OCI-LY1 (cell line): Measurements from ENCODE around the gene SPOCK1.

Experiments used
- H2AFZ ChIP-seq: fragments of 200-600 bp; sonication (generic), shearing (Covaris generic); 2 replicates; pipeline ENCODE4 v1.6.0; 2014; ENCODE audit warnings: antibody characterized with exemption, mild to moderate bottlenecking, low read length
- H3F3A ChIP-seq: fragments of 200-600 bp; sonication (generic), shearing (Covaris generic); 2 replicates; pipeline ENCODE4 v1.6.0; 2014; ENCODE audit warnings: mild to moderate bottlenecking, antibody characterized with exemption, low read length, moderate library complexity; ENCODE audit not compliant: insufficient read depth
- H3K27ac ChIP-seq: fragments of 200-600 bp; sonication (generic); 2 replicates; pipeline ENCODE4 v1.5.1; 2014; ENCODE audit warnings: low read length, mixed run types, mild to moderate bottlenecking, low read depth; ENCODE audit not compliant: poor library complexity, severe bottlenecking
- H3K27me3 ChIP-seq: fragments of 200-600 bp; sonication (generic); 2 replicates; pipeline ENCODE4 v1.6.0; 2014; ENCODE audit warnings: antibody characterized with exemption, mild to moderate bottlenecking, low read length, moderate library complexity; ENCODE audit not compliant: insufficient read depth
- H3K36me3 ChIP-seq: fragments of 200-600 bp; sonication (generic); 2 replicates; pipeline ENCODE4 v1.6.1; 2014; ENCODE audit warnings: mild to moderate bottlenecking, antibody characterized with exemption, low read length, moderate library complexity, mixed read lengths; ENCODE audit not compliant: insufficient read depth
- H3K4me1 ChIP-seq: fragments of 200-600 bp; sonication (generic); 2 replicates; pipeline ENCODE4 v1.5.1; 2014; ENCODE audit warnings: mild to moderate bottlenecking, low read length, moderate library complexity; ENCODE audit not compliant: insufficient read depth, severe bottlenecking
- H3K4me2 ChIP-seq: fragments of 200-600 bp; sonication (generic), shearing (Covaris generic); 2 replicates; pipeline ENCODE4 v1.6.1; 2014; ENCODE audit warnings: low read length
- H3K4me3 ChIP-seq: fragments of 200-600 bp; sonication (generic); 2 replicates; pipeline ENCODE4 v1.5.1; 2014; ENCODE audit warnings: low read length, low read depth, mild to moderate bottlenecking, mixed read lengths; ENCODE audit not compliant: poor library complexity, severe bottlenecking
- H3K79me2 ChIP-seq: fragments of 200-600 bp; shearing (Covaris generic); 2 replicates; pipeline ENCODE4 v1.6.1; 2016; ENCODE audit warnings: mixed run types, low read length, mixed read lengths; ENCODE audit not compliant: insufficient read depth
- H3K9ac ChIP-seq: fragments of 200-600 bp; sonication (generic), shearing (Covaris generic); 2 replicates; pipeline ENCODE4 v1.6.1; 2014; ENCODE audit warnings: mild to moderate bottlenecking, low read length, mixed read lengths
- H3K9me2 ChIP-seq: fragments of 200-600 bp; sonication (generic), shearing (Covaris generic); 2 replicates; pipeline ENCODE4 v1.6.1; 2014; ENCODE audit warnings: low read depth, mild to moderate bottlenecking, low read length, mixed read lengths
- H3K9me3 ChIP-seq: fragments of 200-600 bp; shearing (Covaris generic); 2 replicates; pipeline ENCODE4 v1.6.1; 2014; ENCODE audit warnings: low read length, mixed read lengths
- H4K20me1 ChIP-seq: fragments of 200-600 bp; sonication (generic), shearing (Covaris generic); 2 replicates; pipeline ENCODE4 v1.6.0; 2016; ENCODE audit warnings: mild to moderate bottlenecking, low read length; ENCODE audit not compliant: insufficient read depth
- CTCF ChIP-seq: fragments of 200-600 bp; sonication (generic), shearing (Covaris generic); IDR thresholded peaks from 2 replicates; pipeline ENCODE4 v1.5.1; 2017; ENCODE audit warnings: mild to moderate bottlenecking, antibody characterized with exemption, low read length, moderate library complexity, mixed read lengths
- EZH2 ChIP-seq: fragments of 200-600 bp; sonication (generic), shearing (Covaris generic); IDR thresholded peaks from 2 replicates; pipeline ENCODE4 v1.8.0; 2017; ENCODE audit warnings: borderline replicate concordance, mixed run types, mild to moderate bottlenecking, antibody characterized with exemption, low read length, moderate library complexity, mixed read lengths

Gene SPOCK1

DNA sequence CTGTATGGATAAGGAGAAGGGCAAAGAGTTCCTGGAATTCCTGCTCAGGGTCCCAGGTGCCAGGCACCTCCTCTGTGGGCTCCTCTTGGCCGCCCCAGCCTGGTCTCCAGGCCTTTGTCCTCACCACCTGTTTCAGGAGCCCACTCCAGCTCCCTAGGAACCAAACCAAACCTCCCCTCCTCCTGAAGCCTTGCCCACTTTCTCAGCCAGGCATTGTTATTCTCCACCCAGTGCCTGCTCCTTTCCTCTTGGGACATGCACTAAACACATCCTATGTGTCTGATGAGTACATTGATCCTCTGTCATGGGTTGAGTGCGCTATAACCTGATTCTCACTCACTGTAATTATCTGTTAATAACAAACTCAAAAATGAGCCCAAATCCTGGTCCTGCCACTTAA lies 189.8 kb downstream of the SPOCK1 start:
- no peak overlapping the region for H3K27ac ChIP-seq
- no peak overlapping the region for H2AFZ ChIP-seq

DNA sequence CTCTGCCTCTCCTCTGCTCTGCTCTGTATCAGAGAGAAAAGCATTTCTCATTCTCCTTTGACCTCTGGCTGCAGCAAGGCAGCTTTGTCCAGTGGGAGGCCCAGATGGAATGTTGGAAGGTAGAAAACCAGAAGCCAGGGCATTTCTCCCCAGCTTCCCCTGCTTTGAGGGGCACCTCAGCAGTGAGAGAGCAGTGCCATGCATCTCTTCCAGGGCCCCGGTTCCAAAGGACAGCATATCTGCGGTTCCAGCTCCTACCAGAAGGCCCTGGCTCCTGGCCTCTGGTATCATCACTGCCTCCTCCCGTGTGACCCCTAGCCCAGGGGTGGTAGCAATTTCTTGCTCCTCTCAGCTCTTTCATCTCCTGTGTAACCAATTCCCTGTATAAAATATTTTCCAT lies 190.8 kb downstream of the SPOCK1 start:
- H3K4me2 ChIP-seq = no peak overlapping the region
- H3K4me3 ChIP-seq = no peak overlapping the region
- TF ChIP-seq EZH2 = no peak
- no peak for TF ChIP-seq CTCF
- no peak overlapping the region for H2AFZ ChIP-seq
- H3K9me2 ChIP-seq = no peaks in the 10 kb centered on the region
- no peaks in the 10 kb centered on the region for H3K27me3 ChIP-seq
- H3K36me3 ChIP-seq = no peaks in the 10 kb centered on the region
- H4K20me1 ChIP-seq = no peaks in the 10 kb centered on the region
- no peaks in the 10 kb centered on the region for H3K79me2 ChIP-seq
- H3K27ac ChIP-seq = no peak overlapping the region
- H3F3A ChIP-seq = no peaks in the 10 kb centered on the region
- H3K9ac ChIP-seq = no peak overlapping the region
- no peaks in the 10 kb centered on the region for H3K9me3 ChIP-seq
- H3K4me1 ChIP-seq = no peaks in the 10 kb centered on the region

More for the DNA sequence above, 189.8 kb downstream of the SPOCK1 start:
- Histone ChIP-seq H3K79me2 (no peaks in the 10 kb centered on the region), H3K9ac (no peak overlapping the region), H3K9me2 (no peaks in the 10 kb centered on the region), H3K36me3 (no peaks in the 10 kb centered on the region), H3K4me3 (no peak overlapping the region), H3K27me3 (no peaks in the 10 kb centered on the region), H4K20me1 (no peaks in the 10 kb centered on the region), H3K4me1 (no peaks in the 10 kb centered on the region), H3K9me3 (no peaks in the 10 kb centered on the region), H3F3A (no peaks in the 10 kb centered on the region), H3K4me2 (no peak overlapping the region)
- TF ChIP-seq EZH2 (no peak), CTCF (no peak)

GRCh38 chr5:137306903-137307302 lies 192.2 kb downstream of the SPOCK1 start:
- TF ChIP-seq EZH2 (no peak), CTCF (no peak)
- Histone ChIP-seq H3K4me2 (no peak overlapping the region), H3K9ac (no peak overlapping the region), H3K4me1 (no peaks in the 10 kb centered on the region), H3K27me3 (no peaks in the 10 kb centered on the region), H3K79me2 (no peaks in the 10 kb centered on the region), H3K9me3 (no peaks in the 10 kb centered on the region), H3F3A (no peaks in the 10 kb centered on the region), H3K9me2 (no peaks in the 10 kb centered on the region), H2AFZ (no peak overlapping the region), H4K20me1 (no peaks in the 10 kb centered on the region), H3K36me3 (no peaks in the 10 kb centered on the region), H3K27ac (no peak overlapping the region), H3K4me3 (no peak overlapping the region)
